Measurements from ENCODE around the gene PPT2. TPM values are rescaled to one million over a fixed set of nuclear protein-coding genes. Genes with fewer than 3 reads are reported as not detected.

Gene PPT2
- total RNA-seq, 1 donor from 2014 or later: 23.4 TPM

- DNase-seq: no peak
- Histone ChIP-seq H3K4me1 (peaks cover 39% of the 10 kb centered on the region), H3K9me3 (replicated peaks) (no peaks in the 10 kb centered on the region), H3K27me3 (ENCODE audit: low read depth) (peaks cover 3% of the 10 kb centered on the region), H3K4me3 (no peak overlapping the region), H3K27ac (replicated peaks) (no peak overlapping the region), H3K36me3 (peaks cover 48% of the 10 kb centered on the region)
- no peak for TF ChIP-seq CTCF (IDR thresholded peaks at IDR 0.05; ENCODE audit: borderline replicate concordance)
- intact Hi-C loops (cut with micrococcal nuclease): no loop called here
These were observed 3.0 kb downstream of the PPT2 start for GRCh38 chr6:32156891-32157290.

- H3K4me1 ChIP-seq: peaks cover 33% of the 10 kb centered on the region
- DNase-seq: no peak
- no peak for TF ChIP-seq CTCF (IDR thresholded peaks at IDR 0.05; ENCODE audit: borderline replicate concordance)
- H3K27me3 ChIP-seq (ENCODE audit: low read depth): no peaks in the 10 kb centered on the region
- no peak overlapping the region for H3K27ac ChIP-seq (replicated peaks)
- intact Hi-C loops (cut with micrococcal nuclease): no loop called here
- no peak overlapping the region for H3K4me3 ChIP-seq
- no peaks in the 10 kb centered on the region for H3K9me3 ChIP-seq (replicated peaks)
- H3K36me3 ChIP-seq: peaks cover 60% of the 10 kb centered on the region
These were observed 4.1 kb downstream of the PPT2 start for GRCh38 chr6:32158052-32158451.

- Histone ChIP-seq H3K27ac (replicated peaks) (peak overlapping the region; percentile 61), H3K27me3 (ENCODE audit: low read depth) (no peaks in the 10 kb centered on the region), H3K36me3 (peaks cover 65% of the 10 kb centered on the region)
These were observed 9.8 kb downstream of the PPT2 start for GRCh38 chr6:32163559-32164258.

GRCh38 chr6:32164295-32164694, 10.4 kb downstream of the PPT2 start, which contains the start of gene EGFL8:
TSS of gene EGFL8 (plus strand) at chr6:32164595. CDS start at chr6:32166166, 1,571 bp downstream.
- peaks cover 63% of the 10 kb centered on the region for H3K36me3 ChIP-seq
- peak within 1 kb of the TSS; percentile 61 for H3K27ac ChIP-seq (replicated peaks)

More at GRCh38 chr6:32163559-32164258, 9.8 kb downstream of the PPT2 start:
- Histone ChIP-seq H3K4me3 (no peak overlapping the region), H3K4me1 (peaks cover 8% of the 10 kb centered on the region), H3K9me3 (replicated peaks) (no peaks in the 10 kb centered on the region)
- no peak for TF ChIP-seq CTCF (IDR thresholded peaks at IDR 0.05; ENCODE audit: borderline replicate concordance)
- DNase-seq: no peak
- intact Hi-C loops (cut with micrococcal nuclease): no loop called here

GRCh38 chr6:32166411-32167061, 12.6 kb downstream of the PPT2 start:
- intact Hi-C loops (cut with micrococcal nuclease): no loop called here
- no peak for TF ChIP-seq CTCF (IDR thresholded peaks at IDR 0.05; ENCODE audit: borderline replicate concordance)
- H3K27ac ChIP-seq (replicated peaks): no peak overlapping the region
- peaks cover 8% of the 10 kb centered on the region for H3K4me1 ChIP-seq
- H3K4me3 ChIP-seq: no peak overlapping the region
- no peaks in the 10 kb centered on the region for H3K9me3 ChIP-seq (replicated peaks)
- no peaks in the 10 kb centered on the region for H3K27me3 ChIP-seq (ENCODE audit: low read depth)
- peaks cover 66% of the 10 kb centered on the region for H3K36me3 ChIP-seq
- DNase-seq: no peak

More at GRCh38 chr6:32164295-32164694, 10.4 kb downstream of the PPT2 start, which contains the start of gene EGFL8:
- no peaks in the 10 kb centered on the region for H3K9me3 ChIP-seq (replicated peaks)
- peaks cover 8% of the 10 kb centered on the region for H3K4me1 ChIP-seq
- intact Hi-C loops (cut with micrococcal nuclease): no loop called here
- no peak within 1 kb of the TSS for H3K4me3 ChIP-seq
- no peak for DNase-seq
- H3K27me3 ChIP-seq (ENCODE audit: low read depth): no peaks in the 10 kb centered on the region
- no peak for TF ChIP-seq CTCF (IDR thresholded peaks at IDR 0.05; ENCODE audit: borderline replicate concordance)

All from left ventricle myocardium inferior (tissue), 1 donor.